HepG2 (cell line): ENCODE data around the gene NPIPB9. TPM values are rescaled to one million over a fixed set of nuclear protein-coding genes. Genes with fewer than 3 reads are reported as not detected.
"Not testable (repeated sequence)": the region's sequence is repeated elsewhere in the genome, so short reads cannot be mapped to it uniquely, and the experiment has no call there.

Experiments used
- ATAC-seq: fragments of 200-7000 bp; cut with Tn5 transposase; 3 replicates; pipeline ENCODE4 v1.9.1; 2020; ENCODE audit warnings: mild to moderate bottlenecking, moderate library complexity
- BruUV-seq: library from RNA; stranded (reverse); fragments of 400-500 nt; replicated peaks from 2 replicates; lab custom pipeline; 2021; lab: Mats Ljungman, UMichigan
- CTCF ChIA-PET: fragments of 300-600 bp; formaldehyde crosslinking; extraction: SDS; loops from one replicate; lab custom pipeline; 2021; ENCODE audit warnings: low total read pairs, inconsistent platforms, low intra/inter-chr PET ratio; lab: Yijun Ruan, JAX
- POLR2A ChIA-PET: fragments of 350-600 bp; sonication (Branson Sonifier 250); formaldehyde crosslinking; loops from one replicate; lab custom pipeline; 2020; ENCODE audit warnings: antibody characterized with exemption, inconsistent platforms; lab: Yijun Ruan, JAX
- DNase-seq: peaks from one replicate; pipeline ENCODE4 v3.0.0-alpha.2; 2015; ENCODE audit warnings: low spot score
- FAIRE-seq: peaks from 3 replicates; lab custom pipeline; 2011; peaks lifted over from hg19 to GRCh38; lab: Jason Lieb, UNC
- H2AFZ ChIP-seq: one replicate; pipeline ENCODE4 v1.6.1; 2011; ENCODE audit warnings: low read length, inconsistent platforms
- H3K27ac ChIP-seq: fragments of 300-600 bp; 3 replicates; pipeline ENCODE4 v1.8.0; 2011; ENCODE audit warnings: mixed run types, mild to moderate bottlenecking, mixed read lengths, low read length, inconsistent platforms; ENCODE audit not compliant: insufficient read depth; ENCODE audit errors: extremely low read length
- H3K27me3 ChIP-seq, 2 experiments: fragments of 200-600 bp in 1 of 2; 2 replicates in 1 of 2; 3 replicates in 1 of 2; pipeline versions ENCODE4 v1.6.0 to v1.8.0; 2011; ENCODE audit warnings: low read length in 2 of 2, mild to moderate bottlenecking in 2 of 2, moderate library complexity in 2 of 2, inconsistent platforms in 1 of 2; ENCODE audit not compliant: insufficient read depth in 2 of 2, control insufficient read depth in 1 of 2
- H3K36me3 ChIP-seq, 2 experiments: fragments of 200-600 bp in 1 of 2; replicated peaks in 1 of 2; 2 replicates in 1 of 2; 3 replicates in 1 of 2; pipeline versions ENCODE4 v1.5.1 to v1.8.0; 2011; ENCODE audit warnings: low read length in 2 of 2, inconsistent platforms in 1 of 2; ENCODE audit not compliant: insufficient read depth in 2 of 2, control insufficient read depth in 1 of 2
- H3K4me1 ChIP-seq: 2 replicates; pipeline ENCODE4 v1.5.1; 2012; ENCODE audit warnings: low read length, inconsistent platforms; ENCODE audit not compliant: insufficient read depth
- H3K4me2 ChIP-seq: 2 replicates; pipeline ENCODE4 v1.6.0; 2011; ENCODE audit warnings: low read depth, low read length, inconsistent platforms
- H3K4me3 ChIP-seq, 3 experiments: fragments of 200-600 bp in 1 of 3; sonication (generic), shearing (Covaris generic) in 1 of 3; replicated peaks in 1 of 3; 2 replicates each; pipeline ENCODE4 v1.5.1; 2011 to 2016; ENCODE audit warnings: low read length in 3 of 3, inconsistent platforms in 2 of 3, low read depth in 2 of 3, mild to moderate bottlenecking in 2 of 3, control low read depth in 1 of 3, mixed read lengths in 1 of 3; ENCODE audit not compliant: insufficient read depth in 1 of 3
- H3K79me2 ChIP-seq: one replicate; pipeline ENCODE4 v1.6.1; 2011; ENCODE audit warnings: low read length, inconsistent platforms; ENCODE audit not compliant: insufficient read depth
- H3K9ac ChIP-seq: 2 replicates; pipeline ENCODE4 v1.6.0; 2011; ENCODE audit warnings: mild to moderate bottlenecking, low read depth, low read length, inconsistent platforms; ENCODE audit not compliant: insufficient read depth
- H3K9me3 ChIP-seq: 2 replicates; pipeline ENCODE4 v1.5.1; 2012; ENCODE audit warnings: mild to moderate bottlenecking, low read length
- H4K20me1 ChIP-seq: 2 replicates; pipeline ENCODE4 v1.6.0; 2011; ENCODE audit warnings: inconsistent platforms, mild to moderate bottlenecking, low read length, moderate library complexity; ENCODE audit not compliant: insufficient read depth
- GABPB1 ChIP-seq: IDR thresholded peaks from 2 replicates; pipeline ENCODE4 v1.6.1; 2016; ENCODE audit warnings: mild to moderate bottlenecking, missing genetic modification reagents, moderate library complexity, missing compliant biosample characterization
- KLF16 ChIP-seq, 2 experiments: sonication (generic) in 1 of 2; formaldehyde crosslinking in 1 of 2; IDR thresholded peaks; 2 replicates each; pipeline versions ENCODE4 v1.6.1 to v1.8.0; 2016 to 2023; ENCODE audit warnings: missing genetic modification reagents in 2 of 2, missing compliant biosample characterization in 1 of 2
- RXRB ChIP-seq: IDR thresholded peaks from 2 replicates; pipeline ENCODE4 v1.6.1; 2016; ENCODE audit warnings: borderline replicate concordance, missing genetic modification reagents, missing compliant biosample characterization
- SAP130 ChIP-seq: IDR thresholded peaks from 2 replicates; pipeline ENCODE4 v1.6.1; 2016; ENCODE audit warnings: low read depth
- SMC3 ChIP-seq: IDR thresholded peaks from 2 replicates; pipeline ENCODE4 v1.6.1; 2011; ENCODE audit warnings: low read length, improper control_type of control experiment
- STAG1 ChIP-seq: sonication (generic); formaldehyde crosslinking; IDR thresholded peaks from 2 replicates; pipeline ENCODE4 v1.4.0; 2020; ENCODE audit warnings: missing genetic modification reagents
- THAP11 ChIP-seq: IDR thresholded peaks from 2 replicates; pipeline ENCODE4 v1.6.1; 2016; ENCODE audit warnings: missing biosample characterization, missing genetic modification reagents
- WGBS: methylation state at CpG from one replicate; pipeline ENCODE4 v1.1.6; 2017; ENCODE audit warnings: low lambda C conversion rate; 5-methylcytosine and 5-hydroxymethylcytosine counted together
- in situ Hi-C: cut with HindIII; loops from 2 replicates; pipeline ENCODE4 v1.10.0; 2017; ENCODE audit warnings: low pct_unique_long_range_greater_than_20kb; ENCODE audit not compliant: extremely low pct_ligation_motif_present
- intact Hi-C: fragments of 100-400 bp; cut with micrococcal nuclease; formaldehyde crosslinking; loops from one replicate; pipeline ENCODE4 v1.10.0; 2022; ENCODE audit not compliant: unreplicated experiment
- polyA plus RNA-seq, 8 experiments: library from polyadenylated mRNA; depleted of rRNA in 3 of 8; stranded (reverse) in 7 of 8; unstranded in 1 of 8; fragments of >200 nt; fragmentation: Illumina TruSeq in 4 of 8; extraction: Trizol in 4 of 8; gene quantifications; 2 replicates each; pipeline versions ENCODE4 v1.2.1 to v1.2.3, GENCODE V29; 2011 to 2016; ENCODE audit warnings: low read depth in 4 of 8, missing spikeins in 1 of 8, mixed read lengths in 1 of 8; ENCODE audit not compliant: insufficient read depth in 1 of 8
- total RNA-seq, 5 experiments: library from RNA; depleted of rRNA; stranded (reverse); fragments of >200 nt; fragmentation: Illumina TruSeq; extraction: Trizol; gene quantifications; 2 replicates each; pipeline ENCODE4 v1.2.3, GENCODE V29; 2016; ENCODE audit warnings: low read depth in 1 of 5
- TF ChIP-seq, protein P1 (sequence below): sonication (generic); formaldehyde crosslinking; IDR thresholded peaks from 2 replicates; pipeline ENCODE4 v1.4.0; 2020; ENCODE audit warnings: missing genetic modification reagents
- TF ChIP-seq, protein P2 (sequence below), 2 experiments: sonication (generic) in 1 of 2; formaldehyde crosslinking in 1 of 2; IDR thresholded peaks; 2 replicates each; pipeline versions ENCODE4 v1.4.0 to v1.6.1; 2018 to 2020; ENCODE audit warnings: missing genetic modification reagents in 2 of 2, borderline replicate concordance in 1 of 2, low read depth in 1 of 2, mild to moderate bottlenecking in 1 of 2, missing biosample characterization in 1 of 2
- TF ChIP-seq, protein P3 (sequence below): sonication (generic); formaldehyde crosslinking; IDR thresholded peaks from 2 replicates; pipeline ENCODE4 v1.5.0; 2020; ENCODE audit warnings: mild to moderate bottlenecking, missing genetic modification reagents, moderate library complexity
- TF ChIP-seq, protein P4 (sequence below): sonication (generic); formaldehyde crosslinking; IDR thresholded peaks from 2 replicates; pipeline ENCODE4 v1.8.0; 2022; ENCODE audit warnings: missing genetic modification reagents, mild to moderate bottlenecking, inconsistent platforms, borderline replicate concordance
- TF ChIP-seq, protein P5 (sequence below): sonication (generic); formaldehyde crosslinking; IDR thresholded peaks from 2 replicates; pipeline ENCODE4 v1.4.0; 2020; ENCODE audit warnings: missing genetic modification reagents

The NPIPB9 gene
- total and polyA plus RNA-seq, 2 of the 13 experiments (the other 11 are each of a cell fraction or from before 2014, with no cell fraction given) = 0.77 to 1.0 TPM

DNA sequence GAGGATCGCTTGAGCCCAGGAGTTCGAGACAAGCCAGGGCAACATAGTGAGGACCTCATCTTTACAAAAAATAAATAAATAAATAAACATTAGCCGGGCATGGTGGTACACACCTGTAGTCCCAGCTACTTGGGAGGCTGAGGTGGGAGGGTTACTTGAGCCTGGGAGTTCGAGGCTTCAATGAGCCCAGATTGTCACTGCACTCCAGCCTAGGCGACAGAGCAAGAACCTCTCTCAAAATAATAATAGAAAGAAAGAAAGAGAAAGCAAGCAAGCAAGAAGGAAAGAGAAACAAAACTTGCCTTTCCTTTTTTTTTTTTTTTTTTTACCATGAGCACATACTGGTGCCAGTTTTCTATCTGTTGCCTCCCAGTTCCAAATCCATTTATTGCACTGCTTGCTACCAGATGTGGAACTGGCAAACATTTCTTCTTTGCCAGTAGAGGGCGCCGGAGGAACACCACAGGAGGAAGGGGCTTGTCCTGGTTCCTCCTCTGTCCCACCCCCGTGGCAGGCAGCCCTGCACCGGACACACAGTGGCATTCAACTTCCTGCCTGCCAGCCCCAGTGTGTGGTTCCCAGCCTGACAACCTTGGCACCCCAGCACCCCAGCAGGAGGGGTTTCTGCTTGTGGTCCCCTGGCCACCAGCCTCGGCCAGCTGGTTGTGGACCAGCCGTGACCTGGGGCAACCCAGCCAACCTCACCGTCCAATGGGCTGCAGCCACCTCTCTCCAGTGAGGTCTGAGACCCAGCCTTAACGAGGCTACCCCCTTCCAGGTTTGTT is 50.8 kb downstream of the NPIPB9 start:
- H3K79me2 ChIP-seq, H3K9me3 ChIP-seq, H3K4me2 ChIP-seq, H2AFZ ChIP-seq, H3K4me1 ChIP-seq, intact Hi-C loops, H3K4me3 ChIP-seq, CTCF ChIA-PET, in situ Hi-C loops, H3K36me3 ChIP-seq, POLR2A ChIA-PET, BruUV-seq, FAIRE-seq, H3K27ac ChIP-seq, H3K9ac ChIP-seq, H3K27me3 ChIP-seq, H4K20me1 ChIP-seq: not testable (repeated sequence)
- ATAC-seq = peak; percentile 93
- WGBS = 34% methylated on average over 7 of the region's 13 CpGs
- DNase-seq = peak; percentile 79
- TF ChIP-seq SMC3 (peak; percentile 31; the same call in 1 of the 2 replicates), RXRB (0 out of 2 replicates have a peak, but pooled peaks have one; percentile 26), THAP11 (CRISPR knock-in tag) (peak; percentile 50; the same call in 1 of the 2 replicates), KLF16 (CRISPR knock-in tag; IDR thresholded peaks at IDR 0.05) (peak in 1 of 2 experiments; percentile 36; a peak in 1 of 4 replicates), STAG1 (CRISPR knock-in tag) (peak; percentile 81), GABPB1 (CRISPR knock-in tag) (0 out of 2 replicates have a peak, but pooled peaks have one; percentile 18), SAP130 (peak; percentile 56; the same call in 1 of the 2 replicates)
- TF ChIP-seq, protein P1, sequence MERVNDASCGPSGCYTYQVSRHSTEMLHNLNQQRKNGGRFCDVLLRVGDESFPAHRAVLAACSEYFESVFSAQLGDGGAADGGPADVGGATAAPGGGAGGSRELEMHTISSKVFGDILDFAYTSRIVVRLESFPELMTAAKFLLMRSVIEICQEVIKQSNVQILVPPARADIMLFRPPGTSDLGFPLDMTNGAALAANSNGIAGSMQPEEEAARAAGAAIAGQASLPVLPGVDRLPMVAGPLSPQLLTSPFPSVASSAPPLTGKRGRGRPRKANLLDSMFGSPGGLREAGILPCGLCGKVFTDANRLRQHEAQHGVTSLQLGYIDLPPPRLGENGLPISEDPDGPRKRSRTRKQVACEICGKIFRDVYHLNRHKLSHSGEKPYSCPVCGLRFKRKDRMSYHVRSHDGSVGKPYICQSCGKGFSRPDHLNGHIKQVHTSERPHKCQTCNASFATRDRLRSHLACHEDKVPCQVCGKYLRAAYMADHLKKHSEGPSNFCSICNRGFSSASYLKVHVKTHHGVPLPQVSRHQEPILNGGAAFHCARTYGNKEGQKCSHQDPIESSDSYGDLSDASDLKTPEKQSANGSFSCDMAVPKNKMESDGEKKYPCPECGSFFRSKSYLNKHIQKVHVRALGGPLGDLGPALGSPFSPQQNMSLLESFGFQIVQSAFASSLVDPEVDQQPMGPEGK (CRISPR knock-in tag) = peak; percentile 67; the same call in 1 of the 2 replicates
- TF ChIP-seq, protein P2, sequence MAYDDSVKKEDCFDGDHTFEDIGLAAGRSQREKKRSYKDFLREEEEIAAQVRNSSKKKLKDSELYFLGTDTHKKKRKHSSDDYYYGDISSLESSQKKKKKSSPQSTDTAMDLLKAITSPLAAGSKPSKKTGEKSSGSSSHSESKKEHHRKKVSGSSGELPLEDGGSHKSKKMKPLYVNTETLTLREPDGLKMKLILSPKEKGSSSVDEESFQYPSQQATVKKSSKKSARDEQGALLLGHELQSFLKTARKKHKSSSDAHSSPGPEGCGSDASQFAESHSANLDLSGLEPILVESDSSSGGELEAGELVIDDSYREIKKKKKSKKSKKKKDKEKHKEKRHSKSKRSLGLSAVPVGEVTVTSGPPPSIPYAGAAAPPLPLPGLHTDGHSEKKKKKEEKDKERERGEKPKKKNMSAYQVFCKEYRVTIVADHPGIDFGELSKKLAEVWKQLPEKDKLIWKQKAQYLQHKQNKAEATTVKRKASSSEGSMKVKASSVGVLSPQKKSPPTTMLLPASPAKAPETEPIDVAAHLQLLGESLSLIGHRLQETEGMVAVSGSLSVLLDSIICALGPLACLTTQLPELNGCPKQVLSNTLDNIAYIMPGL (CRISPR knock-in tag; IDR thresholded peaks at IDR 0.05; ENCODE audit: borderline replicate concordance in 1 of 2, low read depth in 1 of 2) = peak in 1 of 2 experiments; percentile 65; a peak in 1 of 4 replicates
- TF ChIP-seq, protein P3, sequence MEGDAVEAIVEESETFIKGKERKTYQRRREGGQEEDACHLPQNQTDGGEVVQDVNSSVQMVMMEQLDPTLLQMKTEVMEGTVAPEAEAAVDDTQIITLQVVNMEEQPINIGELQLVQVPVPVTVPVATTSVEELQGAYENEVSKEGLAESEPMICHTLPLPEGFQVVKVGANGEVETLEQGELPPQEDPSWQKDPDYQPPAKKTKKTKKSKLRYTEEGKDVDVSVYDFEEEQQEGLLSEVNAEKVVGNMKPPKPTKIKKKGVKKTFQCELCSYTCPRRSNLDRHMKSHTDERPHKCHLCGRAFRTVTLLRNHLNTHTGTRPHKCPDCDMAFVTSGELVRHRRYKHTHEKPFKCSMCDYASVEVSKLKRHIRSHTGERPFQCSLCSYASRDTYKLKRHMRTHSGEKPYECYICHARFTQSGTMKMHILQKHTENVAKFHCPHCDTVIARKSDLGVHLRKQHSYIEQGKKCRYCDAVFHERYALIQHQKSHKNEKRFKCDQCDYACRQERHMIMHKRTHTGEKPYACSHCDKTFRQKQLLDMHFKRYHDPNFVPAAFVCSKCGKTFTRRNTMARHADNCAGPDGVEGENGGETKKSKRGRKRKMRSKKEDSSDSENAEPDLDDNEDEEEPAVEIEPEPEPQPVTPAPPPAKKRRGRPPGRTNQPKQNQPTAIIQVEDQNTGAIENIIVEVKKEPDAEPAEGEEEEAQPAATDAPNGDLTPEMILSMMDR = peak; percentile 59
- TF ChIP-seq, protein P4, sequence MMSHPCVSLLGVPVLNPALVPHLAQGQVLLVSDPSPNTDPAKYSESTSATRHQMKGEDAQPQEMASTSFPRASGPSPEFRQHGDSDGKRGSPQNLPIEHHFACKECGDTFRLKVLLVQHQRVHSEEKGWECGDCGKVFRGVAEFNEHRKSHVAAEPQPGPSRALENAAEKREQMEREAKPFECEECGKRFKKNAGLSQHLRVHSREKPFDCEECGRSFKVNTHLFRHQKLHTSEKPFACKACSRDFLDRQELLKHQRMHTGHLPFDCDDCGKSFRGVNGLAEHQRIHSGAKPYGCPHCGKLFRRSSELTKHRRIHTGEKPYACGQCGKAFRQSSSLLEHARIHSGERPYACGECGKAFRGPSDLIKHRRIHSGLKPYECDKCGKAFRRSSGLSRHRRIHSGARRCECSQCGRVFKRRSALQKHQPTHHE (CRISPR knock-in tag) = 0 out of 2 replicates have a peak, but pooled peaks have one; percentile 43
- TF ChIP-seq, protein P5, sequence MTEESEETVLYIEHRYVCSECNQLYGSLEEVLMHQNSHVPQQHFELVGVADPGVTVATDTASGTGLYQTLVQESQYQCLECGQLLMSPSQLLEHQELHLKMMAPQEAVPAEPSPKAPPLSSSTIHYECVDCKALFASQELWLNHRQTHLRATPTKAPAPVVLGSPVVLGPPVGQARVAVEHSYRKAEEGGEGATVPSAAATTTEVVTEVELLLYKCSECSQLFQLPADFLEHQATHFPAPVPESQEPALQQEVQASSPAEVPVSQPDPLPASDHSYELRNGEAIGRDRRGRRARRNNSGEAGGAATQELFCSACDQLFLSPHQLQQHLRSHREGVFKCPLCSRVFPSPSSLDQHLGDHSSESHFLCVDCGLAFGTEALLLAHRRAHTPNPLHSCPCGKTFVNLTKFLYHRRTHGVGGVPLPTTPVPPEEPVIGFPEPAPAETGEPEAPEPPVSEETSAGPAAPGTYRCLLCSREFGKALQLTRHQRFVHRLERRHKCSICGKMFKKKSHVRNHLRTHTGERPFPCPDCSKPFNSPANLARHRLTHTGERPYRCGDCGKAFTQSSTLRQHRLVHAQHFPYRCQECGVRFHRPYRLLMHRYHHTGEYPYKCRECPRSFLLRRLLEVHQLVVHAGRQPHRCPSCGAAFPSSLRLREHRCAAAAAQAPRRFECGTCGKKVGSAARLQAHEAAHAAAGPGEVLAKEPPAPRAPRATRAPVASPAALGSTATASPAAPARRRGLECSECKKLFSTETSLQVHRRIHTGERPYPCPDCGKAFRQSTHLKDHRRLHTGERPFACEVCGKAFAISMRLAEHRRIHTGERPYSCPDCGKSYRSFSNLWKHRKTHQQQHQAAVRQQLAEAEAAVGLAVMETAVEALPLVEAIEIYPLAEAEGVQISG = peak; percentile 65
